Coronary artery (tissue), 2 donors: ENCODE results near the gene FRMD7.

Experiments used
- DNase-seq: peaks from one replicate; pipeline ENCODE4 v3.0.0-alpha.2; 2017; ENCODE audit warnings: low spot score
- H3K27ac ChIP-seq, 2 donors: fragments of 200-600 bp; sonication (generic); one replicate each; pipeline ENCODE4 v1.5.1; 2016 to 2019
- H3K4me3 ChIP-seq: fragments of 200-600 bp; sonication (generic); 2 replicates; pipeline ENCODE4 v1.5.1; 2016; ENCODE audit warnings: mild to moderate bottlenecking, moderate library complexity
- TF ChIP-seq, protein P1 (sequence below): fragments of 200-600 bp; sonication (generic); IDR thresholded peaks from one replicate; pipeline ENCODE4 v1.5.1; 2019; ENCODE audit warnings: antibody characterized with exemption

The FRMD7 gene

DNA sequence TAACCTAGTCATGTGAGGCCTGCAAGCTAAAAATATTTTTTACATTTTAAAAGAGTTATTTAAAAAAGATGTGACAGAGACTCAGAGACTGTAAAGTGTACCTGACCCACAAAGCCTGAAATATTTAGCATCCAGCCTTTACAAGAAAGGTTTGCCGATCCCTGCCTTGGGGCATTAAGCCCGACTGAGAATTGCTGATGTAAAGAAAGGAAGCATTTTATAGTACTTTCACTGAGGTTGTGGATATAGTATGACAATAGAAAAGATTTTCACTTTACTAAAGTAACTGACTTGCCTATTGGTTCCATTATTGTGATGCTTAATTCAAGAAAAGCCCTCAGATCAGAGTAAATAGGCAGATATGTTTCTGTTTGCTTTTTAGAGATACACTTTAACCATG, 87.8 kb downstream of the FRMD7 start:
- Histone ChIP-seq H3K4me3 (no peak overlapping the region), H3K27ac (no peak overlapping the region)
- no peak for DNase-seq
- TF ChIP-seq, protein P1, sequence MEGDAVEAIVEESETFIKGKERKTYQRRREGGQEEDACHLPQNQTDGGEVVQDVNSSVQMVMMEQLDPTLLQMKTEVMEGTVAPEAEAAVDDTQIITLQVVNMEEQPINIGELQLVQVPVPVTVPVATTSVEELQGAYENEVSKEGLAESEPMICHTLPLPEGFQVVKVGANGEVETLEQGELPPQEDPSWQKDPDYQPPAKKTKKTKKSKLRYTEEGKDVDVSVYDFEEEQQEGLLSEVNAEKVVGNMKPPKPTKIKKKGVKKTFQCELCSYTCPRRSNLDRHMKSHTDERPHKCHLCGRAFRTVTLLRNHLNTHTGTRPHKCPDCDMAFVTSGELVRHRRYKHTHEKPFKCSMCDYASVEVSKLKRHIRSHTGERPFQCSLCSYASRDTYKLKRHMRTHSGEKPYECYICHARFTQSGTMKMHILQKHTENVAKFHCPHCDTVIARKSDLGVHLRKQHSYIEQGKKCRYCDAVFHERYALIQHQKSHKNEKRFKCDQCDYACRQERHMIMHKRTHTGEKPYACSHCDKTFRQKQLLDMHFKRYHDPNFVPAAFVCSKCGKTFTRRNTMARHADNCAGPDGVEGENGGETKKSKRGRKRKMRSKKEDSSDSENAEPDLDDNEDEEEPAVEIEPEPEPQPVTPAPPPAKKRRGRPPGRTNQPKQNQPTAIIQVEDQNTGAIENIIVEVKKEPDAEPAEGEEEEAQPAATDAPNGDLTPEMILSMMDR, result no peak

DNA sequence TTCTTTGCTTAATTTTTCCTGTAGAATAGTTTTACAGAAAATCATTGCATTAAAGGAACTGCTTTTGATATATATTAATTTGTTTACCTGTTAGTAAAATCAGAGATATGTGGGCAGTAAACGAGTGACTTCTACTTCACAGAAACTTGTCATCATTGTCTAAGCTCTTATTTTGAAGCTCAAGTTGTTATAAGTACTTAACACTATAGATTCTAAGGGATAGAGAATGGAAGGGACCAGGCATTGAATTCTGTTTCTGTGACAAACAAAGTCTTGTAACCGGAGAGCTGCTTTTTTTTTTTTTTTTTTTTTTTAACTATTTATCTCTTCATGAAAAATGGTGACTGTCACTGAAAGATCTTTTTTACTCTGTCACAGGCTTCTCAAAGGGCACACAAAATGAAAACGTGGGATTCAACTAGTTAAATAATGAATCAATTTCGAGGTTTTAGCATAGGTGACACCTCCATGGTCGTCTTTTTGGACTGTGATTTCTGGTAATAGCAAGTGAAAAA, 90.3 kb downstream of the FRMD7 start:
- Histone ChIP-seq H3K4me3 (no peak overlapping the region), H3K27ac (no peak overlapping the region)
- TF ChIP-seq, protein P1, result no peak
- DNase-seq, result no peak

DNA sequence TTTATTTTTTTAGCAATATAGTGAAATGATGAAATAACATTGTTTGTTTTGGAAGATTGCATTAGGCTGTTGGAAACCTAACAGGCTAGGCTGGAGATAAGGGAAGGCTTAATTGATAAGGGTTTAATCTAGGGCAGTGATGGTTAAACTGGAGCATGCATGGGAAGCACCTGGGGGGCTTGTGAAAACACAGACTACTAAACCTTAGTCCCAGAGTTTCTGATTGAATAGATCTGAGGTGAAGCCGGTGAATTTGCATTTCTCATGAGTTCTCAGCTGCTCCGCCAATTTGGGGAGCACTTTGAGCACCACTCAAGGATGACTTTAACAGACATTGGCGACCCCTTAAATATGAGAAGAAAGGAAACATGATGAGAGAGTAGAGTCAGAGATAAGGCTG, 93.2 kb downstream of the FRMD7 start:
- DNase-seq, result no peak
- no peak overlapping the region for H3K4me3 ChIP-seq
- TF ChIP-seq, protein P1, result no peak
- H3K27ac ChIP-seq, result no peak overlapping the region

DNA sequence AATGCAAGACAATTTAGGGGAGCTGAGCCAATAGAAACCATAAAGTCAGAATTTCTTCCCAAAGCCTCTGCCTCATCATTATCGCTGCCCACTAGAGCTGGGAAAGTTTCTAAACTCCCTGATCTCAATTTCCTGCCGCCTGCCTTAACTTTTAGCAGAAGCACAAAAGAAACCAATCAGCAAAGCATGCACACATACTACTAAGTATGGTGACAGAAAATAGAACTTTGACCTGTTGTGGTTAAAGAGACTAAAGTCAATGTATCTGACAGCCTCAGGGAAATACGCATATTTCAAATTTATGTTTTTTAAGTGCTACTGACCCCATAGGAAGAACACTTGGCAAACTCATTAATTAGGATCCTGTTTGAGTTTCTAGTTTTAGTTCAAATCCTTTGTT, 94.7 kb downstream of the FRMD7 start:
- H3K27ac ChIP-seq, result no peak overlapping the region
- no peak for DNase-seq
- H3K4me3 ChIP-seq, result no peak overlapping the region
- TF ChIP-seq, protein P1, result no peak

DNA sequence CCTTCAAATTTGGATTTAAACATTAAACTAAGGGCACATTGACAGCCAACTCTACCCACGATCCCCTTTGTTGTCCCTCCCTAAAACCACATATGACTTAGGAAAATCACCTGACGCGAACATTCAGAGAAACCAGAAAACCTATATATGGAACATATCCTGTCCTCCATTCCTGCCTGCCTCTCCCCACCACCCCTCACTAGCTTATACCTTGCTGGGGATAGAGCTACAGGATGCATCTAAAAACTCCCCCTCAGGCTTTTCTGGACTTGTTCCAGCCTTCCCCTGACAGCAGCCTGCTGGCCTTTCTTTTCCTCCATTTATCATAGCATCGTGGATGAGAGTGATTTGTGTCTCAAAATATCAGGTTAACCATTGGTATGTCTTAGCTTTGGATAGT, 96.0 kb downstream of the FRMD7 start:
- TF ChIP-seq, protein P1, result no peak
- Histone ChIP-seq H3K27ac (no peak overlapping the region), H3K4me3 (no peak overlapping the region)
- no peak for DNase-seq

DNA sequence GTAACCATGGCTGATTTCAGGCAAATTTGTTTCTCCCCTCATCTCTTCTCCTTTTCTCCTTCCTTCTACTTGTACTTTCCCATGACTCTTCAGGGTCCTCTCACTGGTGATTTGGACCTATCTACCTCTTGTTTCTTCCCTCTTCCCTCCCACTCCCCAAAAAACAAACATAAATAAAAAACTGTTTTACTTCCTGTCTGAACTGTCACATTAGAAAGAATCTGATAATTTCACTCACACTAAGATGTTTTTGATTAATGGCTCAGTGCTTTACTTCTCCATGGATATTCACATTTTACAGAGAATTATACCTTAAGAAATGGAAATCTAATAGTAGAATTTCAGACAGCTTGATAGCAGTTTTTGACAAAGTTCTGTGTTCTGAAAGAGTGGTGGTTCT, 97.6 kb downstream of the FRMD7 start:
- TF ChIP-seq, protein P1, result no peak
- no peak overlapping the region for H3K27ac ChIP-seq
- H3K4me3 ChIP-seq, result no peak overlapping the region
- no peak for DNase-seq
